GM18868 (cell line): Measurements from ENCODE around the gene EFL1.

Experiments used
- ATAC-seq: cut with Tn5 transposase; IDR thresholded peaks from one replicate; pipeline ENCODE4 v1.9.1; 2021; ENCODE audit warnings: mild to moderate bottlenecking, moderate library complexity; ENCODE audit not compliant: unreplicated experiment

Gene EFL1

DNA sequence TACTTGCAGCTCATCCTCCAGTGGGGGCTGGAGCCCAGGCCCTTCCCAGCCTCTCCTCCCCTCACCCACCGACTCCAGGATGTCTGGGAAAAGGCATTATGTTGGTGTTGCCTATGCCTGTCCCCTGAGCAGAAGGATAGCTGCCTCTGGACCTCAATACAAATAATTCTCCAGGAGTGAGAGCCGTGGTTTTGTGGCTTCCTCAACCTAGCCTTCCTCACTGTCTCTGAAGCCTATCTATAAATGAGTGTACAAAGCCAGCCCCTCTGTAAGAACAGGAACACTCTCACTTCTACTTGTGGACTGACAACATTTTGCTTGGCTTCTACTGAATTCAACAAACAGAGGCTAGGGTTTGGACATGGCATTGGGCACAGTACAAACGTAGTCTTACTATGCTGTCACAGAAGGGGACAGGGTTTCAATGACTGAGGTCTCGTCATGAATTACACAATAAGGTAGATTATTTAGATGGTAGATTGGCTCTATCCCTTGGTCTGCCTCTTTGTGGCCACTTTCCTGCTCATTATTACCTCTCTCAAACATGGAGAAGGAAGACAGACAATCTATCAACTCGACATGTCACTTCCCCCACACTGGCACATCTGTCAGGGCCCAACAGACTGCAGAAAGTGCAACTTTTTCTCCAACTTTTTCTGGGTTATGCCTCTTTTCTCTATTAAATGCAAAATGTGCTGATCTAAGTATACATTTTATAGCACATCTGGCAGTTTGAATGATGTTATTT is 134.0 kb downstream of the EFL1 start:
- ATAC-seq, result peak; percentile 48

DNA sequence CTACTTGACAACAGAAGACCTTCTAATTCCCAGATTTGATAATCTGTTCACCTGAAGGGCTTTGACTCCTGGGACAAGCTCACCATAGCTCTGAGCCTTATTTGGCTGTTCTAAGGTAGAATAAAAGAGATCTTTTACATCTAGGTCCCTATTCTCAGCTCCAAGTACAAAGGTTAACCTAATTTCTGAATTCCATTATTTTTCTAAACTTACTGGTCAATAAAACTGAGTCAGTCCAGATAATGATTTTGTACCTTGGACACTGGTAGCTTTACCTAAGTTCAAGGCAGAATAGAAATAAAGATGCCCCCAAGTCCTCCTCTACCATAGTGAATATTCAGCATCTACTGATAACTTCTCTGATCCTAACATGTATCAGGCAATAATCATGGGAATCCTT is 135.0 kb downstream of the EFL1 start:
- no peak for ATAC-seq

GRCh38 chr15:82126346-82126745 is 136.2 kb downstream of the EFL1 start:
- ATAC-seq, result no peak

GRCh38 chr15:82124331-82125263 is 137.9 kb downstream of the EFL1 start:
- no peak for ATAC-seq

- no peak for ATAC-seq
Observed at GRCh38 chr15:82122746-82123400, 139.7 kb downstream of the EFL1 start.

DNA sequence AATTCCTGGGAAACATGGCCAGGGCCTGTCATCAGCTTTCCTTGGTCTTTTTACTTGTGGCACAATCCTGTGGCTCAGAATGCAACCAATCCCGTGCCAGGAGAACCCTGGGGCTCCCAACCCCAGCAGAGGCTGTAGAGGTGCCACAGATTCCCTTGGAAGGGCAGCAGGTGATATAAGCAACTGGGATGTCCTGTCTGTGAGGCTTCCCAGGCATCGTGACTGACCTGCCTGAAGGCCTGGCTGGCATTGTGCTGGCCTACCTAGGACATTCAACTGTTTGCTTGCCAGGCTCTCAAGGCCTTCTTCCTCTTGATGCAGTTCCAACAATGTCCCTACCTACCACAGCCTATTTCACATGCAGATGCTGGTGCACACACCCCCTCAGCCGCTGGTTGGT is 144.5 kb downstream of the EFL1 start:
- ATAC-seq, result no peak

- ATAC-seq, result no peak
Observed at GRCh38 chr15:82117296-82117695, 145.2 kb downstream of the EFL1 start.

DNA sequence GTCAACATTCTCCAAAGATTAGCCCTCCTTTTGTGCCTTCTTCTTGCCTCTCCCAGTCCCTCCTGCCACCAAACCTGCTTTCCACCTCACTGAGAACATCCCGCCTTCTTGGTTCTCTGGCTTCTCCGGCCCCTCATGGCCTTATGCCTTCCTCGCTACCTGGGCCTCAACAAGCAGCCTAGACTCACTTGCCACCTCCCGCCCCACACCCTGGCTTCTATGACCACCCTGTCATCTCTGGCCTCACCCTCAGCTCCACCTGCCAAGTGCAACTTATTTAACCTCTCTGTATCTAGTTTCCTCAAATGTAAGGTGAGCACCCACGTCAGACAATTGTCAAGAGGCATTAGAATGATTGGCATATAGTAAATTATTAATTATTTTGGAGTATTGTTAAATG is 147.9 kb downstream of the EFL1 start:
- ATAC-seq, result no peak

DNA sequence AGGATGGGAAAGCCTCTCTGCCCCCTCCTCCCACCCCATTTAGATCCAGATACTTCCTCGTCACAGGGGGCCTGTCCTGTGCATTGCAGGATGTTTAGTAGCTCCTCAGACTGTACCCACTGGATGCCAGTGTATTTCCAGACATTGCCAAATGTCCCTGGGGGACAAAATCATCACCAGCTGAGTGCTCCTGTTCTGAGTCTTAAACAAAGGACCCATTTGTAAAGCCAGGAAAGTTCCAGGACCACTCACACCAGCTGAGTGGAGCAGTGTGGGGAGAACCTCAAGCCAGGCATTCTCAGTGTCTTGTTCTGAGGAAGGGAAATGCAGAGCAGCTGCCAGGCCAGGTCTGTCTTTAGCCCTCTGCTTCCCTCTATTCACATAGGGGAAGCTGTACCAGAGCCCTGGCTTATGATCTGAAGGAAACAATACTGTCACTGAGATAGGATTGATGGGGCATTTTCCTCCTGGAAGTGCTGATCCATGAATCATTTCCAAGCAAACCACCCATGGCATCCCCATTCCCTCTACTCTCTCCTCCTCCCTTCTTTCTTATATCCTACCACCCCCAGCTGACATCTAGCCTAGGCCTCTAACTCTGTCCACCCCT is 149.3 kb downstream of the EFL1 start:
- no peak for ATAC-seq

DNA sequence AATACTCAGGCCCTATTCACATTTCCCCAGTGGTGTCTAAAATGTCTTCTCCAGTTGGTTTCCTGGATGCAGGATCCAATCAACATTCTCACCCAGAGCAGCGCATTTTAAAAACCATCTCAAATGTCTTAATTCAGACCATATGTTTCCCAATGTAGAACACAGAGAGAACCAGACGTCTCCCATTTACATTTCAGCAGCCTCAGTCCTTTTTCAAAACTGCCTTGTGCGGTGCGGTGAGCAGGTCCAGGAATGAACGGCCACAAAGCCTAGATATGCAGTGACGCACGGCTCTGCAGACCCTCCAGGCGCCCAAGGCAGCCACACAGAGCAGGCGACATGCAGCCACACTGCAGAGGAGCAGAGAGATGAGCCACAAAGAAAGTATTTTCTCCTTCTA is 150.6 kb downstream of the EFL1 start:
- ATAC-seq, result no peak

DNA sequence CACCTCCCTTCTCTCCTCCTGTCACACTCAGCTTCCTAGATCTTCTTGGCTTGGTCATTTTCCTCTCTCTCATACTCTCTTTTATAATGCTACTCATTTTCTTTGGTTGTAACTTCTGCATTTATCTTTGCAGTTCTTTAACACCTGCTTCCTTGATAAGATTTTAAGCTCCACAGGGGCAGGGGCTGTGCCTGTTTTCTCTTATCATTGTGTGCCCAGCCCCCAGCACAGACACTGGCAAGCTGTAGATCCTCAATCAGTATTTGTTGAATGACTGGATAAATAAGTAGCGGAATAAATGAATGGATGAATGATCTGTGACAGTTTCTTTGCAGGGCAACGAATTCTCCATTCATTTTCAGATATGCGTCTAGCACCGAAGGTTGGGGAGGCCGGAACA is 152.4 kb downstream of the EFL1 start:
- no peak for ATAC-seq

- ATAC-seq, result peak; percentile 96
Observed at GRCh38 chr15:82108489-82109078, 153.9 kb downstream of the EFL1 start.

DNA sequence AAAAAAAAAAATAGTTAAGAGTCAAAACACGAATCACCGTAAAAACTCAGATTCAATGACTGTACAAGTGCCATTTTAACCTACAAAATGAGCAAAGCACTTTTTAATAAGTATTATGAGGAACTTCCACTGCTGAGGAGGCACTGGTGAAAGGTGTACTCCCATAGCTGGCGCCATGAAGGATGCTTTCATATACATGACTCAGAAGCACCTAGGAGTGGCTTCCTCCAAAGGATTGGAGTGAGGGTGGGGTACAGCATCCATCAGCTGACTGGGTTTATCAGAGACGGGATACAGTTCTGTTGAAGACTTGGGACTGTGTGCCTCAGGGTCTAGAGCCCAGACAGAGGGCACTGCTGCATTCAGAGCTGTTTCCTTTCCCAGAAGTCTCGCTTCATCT is 155.9 kb downstream of the EFL1 start:
- ATAC-seq, result no peak

DNA sequence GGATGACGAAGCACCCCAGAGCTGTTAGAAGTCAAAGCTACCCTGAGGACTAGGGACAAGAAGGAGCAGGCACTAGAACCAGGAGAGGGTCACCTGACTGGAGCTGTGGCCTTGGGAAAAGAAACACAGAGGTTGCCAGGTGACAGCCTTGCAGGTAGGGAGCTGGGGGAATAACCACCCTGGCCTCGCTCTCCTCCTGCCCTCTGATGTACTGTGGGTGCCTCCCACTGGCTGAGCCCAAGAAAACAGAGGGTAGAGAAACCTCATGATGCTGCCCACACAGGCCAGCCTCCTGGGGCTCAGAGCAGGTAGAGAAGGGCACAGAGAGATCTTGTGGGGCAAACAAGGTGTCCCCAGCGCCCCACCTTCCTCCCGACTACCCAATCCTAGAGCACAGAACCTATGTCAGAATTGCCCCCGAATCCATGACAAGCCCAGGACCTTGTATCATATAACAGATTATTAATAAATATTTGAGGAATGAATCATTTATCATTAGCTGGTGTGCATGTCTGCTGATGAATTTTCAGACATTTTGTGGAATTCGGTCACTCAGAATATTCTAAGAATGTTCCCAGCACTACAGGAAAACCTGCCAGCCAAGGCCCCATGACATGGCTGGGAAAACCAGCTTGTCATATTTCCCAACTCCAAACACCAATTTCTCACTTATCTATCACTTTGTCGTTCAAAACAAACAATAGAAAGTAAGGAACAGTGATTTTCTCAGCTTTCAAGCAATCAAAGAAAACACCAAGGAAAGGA is 156.9 kb downstream of the EFL1 start:
- ATAC-seq, result no peak

- no peak for ATAC-seq
Observed at GRCh38 chr15:82103468-82103867, 159.1 kb downstream of the EFL1 start.

- no peak for ATAC-seq
Observed at GRCh38 chr15:82100111-82100929, 162.2 kb downstream of the EFL1 start.

DNA sequence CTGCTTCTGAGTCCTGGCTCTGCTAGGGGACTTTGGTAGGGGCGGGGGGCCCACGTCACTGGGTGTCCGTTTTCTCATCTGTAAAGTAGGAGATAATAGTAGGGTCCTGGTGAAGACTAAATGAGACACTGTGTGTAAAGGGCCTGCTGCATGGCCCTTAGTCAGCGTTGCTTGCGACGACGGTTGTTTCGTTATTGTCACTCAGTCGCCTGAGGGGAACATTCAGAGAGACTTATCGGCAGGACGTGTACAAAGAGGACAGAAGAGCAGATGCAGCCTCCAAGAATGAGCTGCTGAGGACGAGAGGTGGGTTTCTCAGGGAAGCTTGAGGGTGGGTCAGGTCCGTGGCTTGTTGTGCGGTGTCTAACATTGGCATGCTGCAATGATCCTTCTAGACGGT is 163.9 kb downstream of the EFL1 start:
- ATAC-seq, result no peak

DNA sequence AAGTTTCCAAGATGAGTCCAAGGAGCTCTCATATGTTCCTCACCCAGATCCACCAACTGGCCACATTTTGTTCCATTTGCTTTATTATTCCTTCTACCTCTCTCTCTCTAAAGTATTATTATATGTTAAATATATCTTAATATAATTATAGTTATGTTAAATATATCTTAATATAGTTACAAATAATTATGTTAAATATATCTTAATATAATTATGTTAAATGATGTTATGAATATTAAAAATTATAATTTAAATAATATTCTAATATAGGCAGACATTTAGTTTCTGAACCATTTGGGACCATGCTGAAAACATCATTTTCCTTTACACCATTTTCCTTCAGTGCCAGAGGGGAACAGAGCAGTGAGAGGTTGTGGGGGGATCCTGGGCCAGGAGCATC is 166.7 kb downstream of the EFL1 start:
- no peak for ATAC-seq

DNA sequence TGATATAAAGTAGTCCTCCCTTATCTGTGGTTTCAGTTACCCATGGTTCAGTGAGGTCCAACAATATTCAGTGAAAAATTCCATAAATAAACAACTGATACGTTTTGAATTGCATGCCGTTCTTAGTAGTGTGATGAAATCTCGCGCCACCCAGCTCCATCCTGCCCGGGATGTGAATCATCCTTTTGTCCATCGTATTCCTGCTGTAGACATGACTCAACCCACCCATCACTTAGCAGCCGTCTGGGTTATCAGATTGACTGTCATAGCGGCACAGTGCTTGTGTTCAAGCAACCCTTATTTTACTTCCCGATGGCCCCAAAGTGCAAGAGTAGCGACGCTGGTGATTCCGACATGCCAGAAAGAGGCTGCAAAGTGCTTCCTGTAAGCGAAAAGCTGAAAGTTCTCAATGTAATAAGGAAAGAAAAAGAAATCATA is 168.7 kb downstream of the EFL1 start:
- no peak for ATAC-seq
